ENCODE measurements around the gene IFITM10.

- no peak for TF ChIP-seq CTCF (IDR thresholded peaks at IDR 0.05)
- no peak for TF ChIP-seq EZH2 (IDR thresholded peaks at IDR 0.05; ENCODE audit: borderline replicate concordance, insufficient read depth, low read depth, low read length, poor library complexity, severe bottlenecking)
These were observed 4.2 kb upstream of the IFITM10 start for GRCh38 chr11:1754376-1755150.

Measured in B cell (primary cell).